GM04503 (cell line): ENCODE results near the gene LCOR.
"Not testable (repeated sequence)": the region's sequence is repeated elsewhere in the genome, so short reads cannot be mapped to it uniquely, and the experiment has no call there.

Experiments
- DNase-seq: peaks from one replicate; pipeline ENCODE4 v3.0.0-alpha.2; 2012; ENCODE audit warnings: low read depth

Gene LCOR

DNA sequence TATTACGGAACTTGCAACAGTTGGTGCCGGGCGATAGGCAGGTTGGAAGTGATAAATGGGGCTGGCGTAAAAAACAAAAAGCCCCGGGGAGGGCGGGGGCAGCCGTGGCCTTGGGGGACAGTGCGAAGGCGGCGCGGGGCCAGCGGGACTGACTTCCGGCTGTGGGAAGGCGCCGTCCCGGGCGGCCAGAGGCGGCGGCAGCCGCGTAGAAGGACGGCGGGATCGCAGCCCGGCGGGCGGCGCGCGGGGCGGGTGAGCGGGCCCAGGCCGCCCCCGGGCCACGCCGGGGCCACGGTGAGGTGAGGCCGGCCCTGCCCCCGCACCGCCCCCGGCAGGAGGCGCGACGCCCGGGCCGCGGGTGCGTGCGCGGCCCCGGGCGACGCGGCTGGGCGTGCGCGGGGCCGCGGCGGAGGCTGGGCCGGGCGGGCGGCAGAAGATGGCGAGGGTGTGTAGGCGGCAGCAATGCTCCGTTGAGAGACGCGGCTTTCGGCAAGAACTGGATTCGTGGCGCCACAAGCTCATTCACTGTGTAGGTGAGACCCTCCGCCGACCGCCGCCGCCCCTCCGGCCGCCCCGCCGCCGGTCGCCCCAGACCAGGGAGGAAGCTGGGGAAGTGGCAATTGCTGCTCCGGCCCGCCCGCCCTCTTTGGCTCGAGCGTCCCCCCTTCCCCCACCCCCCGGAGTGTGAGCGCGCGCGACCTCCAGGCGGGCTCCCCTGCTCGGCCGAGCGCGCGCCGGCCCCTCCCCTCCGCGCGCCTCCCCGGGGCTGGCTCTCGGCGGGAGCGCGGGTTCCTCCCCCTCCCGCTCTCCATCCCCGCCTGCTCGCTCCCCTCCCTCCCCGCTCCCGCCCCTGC lies at the start of gene LCOR:
Gene LCOR, plus strand, starts transcription at position 432 of the 854 bp plus-strand sequence. CDS start 116,760 bp downstream, outside the sequence.
- DNase-seq = no peak

DNA sequence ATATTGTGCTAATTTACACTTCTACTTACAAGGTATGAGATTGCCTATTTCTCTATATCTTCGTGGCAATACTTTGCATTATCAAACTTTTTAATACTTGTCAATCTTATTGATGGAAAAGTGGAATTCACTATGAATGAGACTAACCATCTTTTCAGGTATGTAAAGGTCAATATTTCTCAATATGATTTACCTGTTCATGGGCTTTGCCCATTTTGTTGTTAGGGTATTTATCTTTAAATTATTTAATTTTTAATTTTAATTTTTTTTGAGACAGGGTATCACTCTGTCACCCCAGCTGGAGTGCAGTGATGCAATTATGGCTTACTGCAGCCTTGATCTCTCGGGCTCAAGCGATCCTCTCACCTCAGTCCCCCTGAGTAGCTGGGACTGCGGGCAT lies 47.8 kb upstream of the LCOR start:
- no peak for DNase-seq

DNA sequence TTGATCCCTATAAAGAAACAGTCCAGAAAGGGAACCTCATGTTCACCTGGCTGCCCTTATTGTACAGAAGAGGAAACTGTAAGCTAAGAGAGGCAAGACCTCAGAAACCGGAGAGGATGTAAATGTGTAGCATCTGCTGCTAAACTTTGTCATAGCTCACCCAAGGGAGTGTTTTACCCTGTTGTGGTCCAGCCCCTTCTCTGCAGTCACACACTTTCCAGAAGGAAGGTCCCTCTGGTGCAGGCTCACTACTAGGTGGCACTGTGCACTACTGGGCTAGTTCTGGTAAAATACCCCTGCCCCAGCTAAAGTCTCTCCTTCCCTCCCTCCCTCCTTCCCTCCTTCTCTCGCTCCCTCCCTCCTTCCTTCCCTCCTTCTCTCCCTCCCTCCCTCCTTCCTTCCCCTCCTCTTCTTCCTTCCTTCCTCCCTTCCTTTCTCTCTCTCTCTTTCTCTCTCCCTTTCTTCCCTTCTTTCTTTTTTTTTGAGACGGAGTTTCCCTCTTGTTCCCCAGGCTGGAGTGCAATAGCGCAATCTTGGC lies 42.5 kb upstream of the LCOR start:
- no peak for DNase-seq

DNA sequence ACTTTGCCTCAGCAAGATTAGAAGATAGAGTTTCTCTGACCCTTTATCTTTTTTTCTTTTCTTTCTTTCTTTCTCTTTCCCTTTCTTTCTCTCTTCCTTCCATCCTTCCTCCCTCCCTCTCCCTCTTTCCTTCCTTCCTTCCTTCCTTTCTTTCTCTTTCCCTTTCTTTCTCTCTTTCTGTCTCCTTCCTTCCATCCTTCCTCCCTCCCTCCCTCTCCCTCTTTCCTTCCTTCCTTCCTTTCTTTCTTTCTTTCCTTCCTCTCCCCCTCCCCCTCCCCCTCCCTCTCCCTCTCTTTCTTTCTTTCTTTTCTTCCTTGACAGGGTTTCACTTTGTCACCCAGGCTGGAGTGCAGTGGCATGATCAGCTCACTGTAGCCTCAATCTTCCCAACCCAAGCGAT lies 40.2 kb upstream of the LCOR start:
- no peak for DNase-seq

DNA sequence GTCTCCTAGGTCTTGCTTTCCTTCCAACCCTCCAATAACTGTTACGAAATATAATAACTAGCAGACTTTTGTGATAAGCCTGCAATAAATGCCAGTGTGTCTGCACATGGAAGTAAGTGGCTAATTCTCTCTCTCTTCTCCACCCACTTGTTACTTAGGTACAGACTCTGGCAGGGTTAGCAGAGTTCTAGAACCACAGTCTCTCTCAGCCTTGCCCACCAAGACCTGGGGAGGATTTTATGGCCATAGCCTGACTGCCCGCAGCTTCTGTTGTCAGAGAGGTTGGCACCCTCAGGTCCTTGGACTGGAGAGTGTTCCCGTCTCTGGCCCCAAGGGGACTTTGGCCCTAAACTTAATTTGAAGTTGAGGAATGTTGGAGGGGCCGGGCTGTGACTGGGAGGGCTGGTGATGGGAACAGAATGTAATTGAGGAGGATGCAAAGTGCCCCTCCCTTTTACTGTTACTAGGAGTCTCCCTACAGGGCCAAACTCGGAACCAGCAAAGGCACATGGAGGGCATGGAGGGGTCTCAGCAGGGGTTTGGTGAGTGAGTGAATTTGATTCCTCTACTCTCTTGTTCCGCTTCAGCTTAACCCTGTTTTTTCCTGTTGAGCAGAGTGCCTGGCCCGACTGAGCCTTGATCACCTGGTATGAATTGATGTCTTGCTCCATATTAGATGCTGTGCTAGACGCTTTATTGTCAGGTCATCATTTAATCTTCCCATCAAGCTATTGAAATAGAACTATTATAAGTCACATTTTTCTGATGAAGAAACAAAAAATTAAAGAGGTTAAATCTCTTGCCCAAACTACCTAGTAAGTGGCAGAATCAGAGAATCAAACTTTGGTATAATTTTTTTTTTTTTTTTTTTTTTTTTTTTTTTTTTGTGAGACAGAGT lies 37.0 kb upstream of the LCOR start:
- DNase-seq = no peak

DNA sequence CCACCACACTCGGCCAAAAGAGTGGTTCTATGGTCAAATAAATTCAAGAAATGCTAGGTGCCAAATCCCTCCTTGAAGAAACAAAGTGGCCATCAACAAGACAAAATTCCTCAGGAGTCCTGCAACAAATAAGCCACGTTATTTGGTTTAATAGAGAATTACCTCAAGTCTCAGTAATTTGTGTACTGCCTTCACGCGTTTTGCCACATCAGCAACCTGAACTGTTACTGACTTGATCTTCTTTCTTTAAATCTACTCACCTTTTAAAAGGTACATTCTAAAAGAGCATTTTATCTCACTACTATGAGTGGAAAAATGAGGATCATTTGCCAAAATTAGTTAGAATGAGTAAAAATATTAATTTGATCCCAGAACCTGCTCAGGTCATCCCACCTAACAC lies 34.6 kb upstream of the LCOR start:
- no peak for DNase-seq

DNA sequence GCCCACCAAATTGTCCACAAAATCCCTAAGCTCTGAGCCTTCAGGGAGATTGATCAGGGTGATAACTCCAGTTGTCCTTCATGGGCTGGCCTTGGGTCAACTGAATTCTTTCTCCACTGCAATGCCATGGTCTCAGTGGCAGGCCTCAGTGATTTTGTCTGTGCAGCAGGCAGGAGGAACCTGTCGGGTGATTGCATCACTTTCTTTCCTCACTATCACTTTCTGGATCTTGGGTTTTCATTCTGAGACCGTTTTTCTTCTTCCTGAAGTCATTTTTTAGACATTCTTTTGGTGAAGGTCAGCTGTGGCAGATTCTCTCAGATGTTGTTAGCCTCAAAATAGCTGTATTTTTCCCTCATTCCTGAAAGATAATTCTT lies 28.8 kb upstream of the LCOR start:
- DNase-seq = no peak

DNA sequence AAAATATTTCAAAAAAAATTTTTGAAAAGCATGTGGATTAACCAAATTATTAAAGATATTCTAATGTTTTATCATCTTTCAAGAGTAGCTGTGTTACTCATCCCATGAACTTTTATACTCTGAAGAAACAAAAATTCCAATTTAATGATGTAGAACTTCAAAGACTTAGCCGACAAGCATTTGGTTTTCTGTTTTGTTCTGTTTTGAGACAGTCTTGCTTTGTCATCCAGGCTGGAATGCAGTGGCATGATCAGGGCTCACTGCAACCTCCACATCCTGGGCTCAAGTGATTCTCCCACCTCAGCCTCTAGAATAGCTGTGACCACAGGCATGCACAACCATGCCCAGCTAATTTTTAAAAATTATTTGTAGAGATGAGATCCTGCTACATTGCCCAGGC lies 17.8 kb upstream of the LCOR start:
- DNase-seq = peak; percentile 87

DNA sequence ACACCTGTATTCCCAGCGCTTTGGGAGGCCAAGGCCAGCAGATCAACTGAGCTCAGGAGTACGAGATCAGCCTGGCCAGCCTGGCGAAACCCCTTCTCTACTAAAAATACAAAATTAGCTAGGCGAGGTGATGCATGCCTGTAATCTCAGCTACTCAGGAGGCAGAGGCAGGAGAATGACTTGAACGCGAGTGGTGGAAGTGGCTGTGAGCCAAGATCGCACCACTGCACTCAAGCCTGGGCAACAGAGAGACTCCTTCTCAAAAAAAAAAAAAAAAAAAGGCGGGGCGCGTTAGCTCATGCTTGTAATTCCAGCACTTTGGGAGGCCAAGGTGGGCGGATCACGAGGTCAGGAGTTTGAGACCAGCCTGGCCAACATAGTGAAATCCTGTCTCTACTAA lies 13.1 kb upstream of the LCOR start:
- DNase-seq = not testable (repeated sequence)

DNA sequence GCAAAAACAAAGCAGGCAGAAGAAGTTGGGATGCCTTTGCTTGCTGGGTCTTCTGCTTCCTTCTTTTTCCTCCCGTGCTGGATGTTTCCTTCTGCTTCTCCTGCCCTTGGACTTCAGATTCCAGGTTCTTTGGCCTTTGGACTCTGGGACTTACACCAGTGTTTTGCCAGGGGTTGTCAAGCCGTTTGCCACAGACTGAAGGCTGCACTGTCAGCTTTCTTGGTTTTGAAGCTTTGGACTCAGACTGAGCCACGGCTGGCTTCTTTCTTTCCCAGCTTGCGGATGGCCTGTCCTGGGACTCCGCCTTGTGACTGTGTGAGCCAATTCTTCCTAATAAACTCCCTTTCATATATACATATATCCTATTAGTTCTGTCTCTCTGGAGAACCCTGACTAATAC lies 11.3 kb upstream of the LCOR start:
- DNase-seq = no peak

DNA sequence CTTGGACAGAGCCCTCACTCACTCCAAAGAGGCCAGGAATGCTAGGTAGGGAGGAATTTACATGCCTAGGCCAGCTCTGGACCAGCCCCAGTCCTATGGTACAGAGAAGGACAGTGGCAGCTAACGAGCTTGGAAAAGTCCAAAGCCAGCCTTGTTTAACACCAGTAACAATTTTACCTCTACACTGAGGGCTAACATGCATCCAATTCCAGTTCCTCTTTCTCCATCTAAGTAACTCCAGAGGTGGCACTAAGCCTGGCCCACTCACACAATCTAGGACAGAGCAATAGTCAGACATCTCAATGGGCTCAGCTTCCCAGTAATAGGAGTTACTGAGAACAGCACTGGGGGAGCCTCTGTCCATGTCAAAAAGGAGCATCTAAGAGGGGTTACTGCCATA lies 5.7 kb upstream of the LCOR start:
- no peak for DNase-seq

DNA sequence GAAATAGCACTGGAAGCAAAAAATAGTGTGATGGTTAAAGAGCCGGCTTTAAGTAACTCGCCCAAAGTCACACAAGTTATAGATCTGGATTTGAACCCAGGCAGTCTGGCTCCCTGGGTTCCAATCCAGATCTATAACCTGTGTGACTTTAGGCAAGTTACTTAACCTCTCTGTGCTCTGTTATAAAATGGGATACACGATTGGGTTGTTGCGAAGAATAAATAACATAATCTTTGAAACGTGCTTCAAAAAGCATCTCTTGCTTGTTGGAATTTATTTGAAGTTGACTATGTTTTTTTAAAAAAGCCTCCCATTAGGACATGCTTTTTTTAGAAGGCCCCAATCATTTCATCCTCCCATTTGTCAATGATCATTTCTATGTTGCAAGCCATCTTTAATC lies 3.5 kb upstream of the LCOR start:
- DNase-seq = no peak

DNA sequence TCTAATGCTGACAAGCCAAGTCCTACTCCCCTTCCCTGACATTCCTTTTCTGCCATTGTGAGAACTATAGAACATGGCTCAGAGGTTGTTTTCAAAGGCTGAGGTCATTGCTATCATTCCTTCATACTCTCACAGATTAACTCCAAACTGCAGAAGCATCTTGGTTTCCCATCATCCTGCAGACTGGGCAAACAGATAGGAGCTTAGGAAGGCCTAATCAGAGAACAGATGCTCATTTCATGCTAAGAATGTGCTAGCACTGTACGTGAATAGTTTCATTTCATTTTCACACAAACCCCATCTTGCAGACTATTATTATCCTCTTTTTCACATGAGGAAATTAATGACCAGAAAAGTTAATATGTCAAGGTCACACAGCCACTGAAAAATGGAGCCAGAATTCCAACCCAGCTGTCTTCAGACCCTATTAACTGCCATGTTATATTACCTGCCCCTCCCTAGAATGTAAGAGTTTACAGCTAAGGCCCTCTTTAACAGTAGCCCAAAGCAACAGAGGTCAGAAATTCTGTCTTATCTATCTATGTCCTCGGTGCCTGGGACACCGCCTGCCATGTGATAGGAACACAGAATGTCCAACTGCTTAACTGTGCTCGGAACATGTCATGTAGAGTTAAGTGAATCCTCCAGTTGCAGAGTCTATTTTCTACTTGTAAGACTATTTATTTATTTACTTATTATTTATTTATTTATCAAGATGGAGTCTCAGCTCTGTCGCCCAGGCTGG lies 2.9 kb upstream of the LCOR start:
- DNase-seq = no peak

DNA sequence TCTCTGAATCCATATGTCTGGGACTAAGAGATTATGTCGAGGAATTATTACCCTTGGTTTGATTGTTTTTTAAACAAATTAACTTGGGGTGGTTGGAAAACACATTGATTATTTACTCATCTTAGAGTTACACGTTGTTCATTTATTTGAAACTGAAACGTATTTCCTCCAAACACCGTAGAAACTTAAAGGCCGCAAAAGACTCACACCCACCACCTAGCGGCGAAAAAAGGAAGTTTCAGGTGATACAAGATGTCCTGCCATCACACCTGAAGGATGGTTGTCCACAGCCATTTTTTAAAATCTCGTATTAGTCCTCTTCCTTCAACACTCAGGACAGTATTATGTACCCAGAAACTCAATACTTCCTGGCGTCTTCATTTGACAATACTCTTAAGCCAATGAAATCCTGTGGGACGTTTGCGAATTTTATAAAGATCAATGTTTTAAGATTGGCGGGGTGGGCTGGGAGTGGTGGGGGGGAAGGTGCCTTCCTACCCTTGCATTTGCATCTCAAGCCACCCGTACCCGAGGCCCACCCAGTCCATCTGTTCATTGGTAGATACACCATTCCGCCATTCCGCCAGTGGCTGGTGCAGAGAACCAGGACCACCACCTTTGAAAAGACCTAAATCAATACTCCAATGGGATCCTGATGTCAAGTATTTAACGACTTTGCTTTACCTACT lies 1.4 kb upstream of the LCOR start:
- no peak for DNase-seq

DNA sequence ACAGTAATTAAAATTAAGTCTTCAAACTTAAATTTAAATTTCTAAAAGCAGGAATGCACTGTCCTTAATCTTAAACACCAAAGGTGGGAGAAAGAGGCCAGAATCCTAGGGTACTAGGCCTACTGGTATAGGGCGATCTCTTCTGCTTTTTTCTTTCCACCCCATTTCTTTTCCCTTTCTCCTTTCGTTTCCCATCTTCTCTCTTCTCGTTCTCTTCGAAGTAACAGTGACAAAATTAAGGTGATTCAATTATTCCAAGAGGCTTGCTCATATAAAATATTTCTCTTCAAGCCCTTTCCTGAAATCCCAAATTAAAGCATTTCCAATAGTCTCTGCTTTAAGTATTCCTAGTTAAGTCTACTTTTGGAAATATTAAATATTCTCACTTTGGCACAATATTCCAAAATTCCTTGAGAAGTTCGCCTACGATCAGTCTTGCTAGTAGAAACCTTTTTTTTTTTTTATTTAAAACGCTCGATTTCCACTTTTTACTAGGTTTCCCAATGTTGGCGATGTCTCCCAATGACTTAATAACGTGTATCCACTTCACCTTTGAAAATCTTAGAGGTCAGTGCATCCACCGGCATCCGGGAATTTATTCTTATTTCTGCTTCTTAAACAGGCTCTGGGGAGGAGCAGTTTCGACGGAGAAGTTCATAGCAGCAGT lies 765 bp upstream of the LCOR start:
- no peak for DNase-seq

DNA sequence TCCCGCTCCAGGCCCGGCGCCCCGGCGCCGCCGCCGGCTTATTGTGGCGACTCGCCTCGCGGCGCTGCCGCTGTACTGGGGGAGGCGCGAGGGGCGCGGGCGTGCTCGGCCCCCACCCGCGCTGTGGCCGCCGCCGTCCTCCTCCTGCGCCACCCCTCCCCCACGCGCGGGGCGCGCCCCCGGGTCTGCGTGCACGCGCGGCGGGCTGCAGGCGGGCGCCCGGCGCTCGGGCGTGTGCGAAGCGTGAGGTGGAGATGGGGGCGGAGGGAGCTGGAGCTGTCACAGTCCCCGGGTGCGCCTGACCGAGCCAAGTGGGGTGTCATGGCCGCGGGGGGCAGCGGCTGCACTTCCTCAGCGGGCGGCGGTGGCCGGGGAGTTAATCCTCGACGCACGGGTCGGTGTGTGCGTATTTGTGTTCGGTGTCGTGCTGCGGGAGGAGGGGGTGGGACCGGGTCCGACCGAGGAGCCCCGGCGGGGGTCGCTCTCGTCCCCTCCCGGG lies 672 bp downstream of the LCOR start:
- no peak for DNase-seq

DNA sequence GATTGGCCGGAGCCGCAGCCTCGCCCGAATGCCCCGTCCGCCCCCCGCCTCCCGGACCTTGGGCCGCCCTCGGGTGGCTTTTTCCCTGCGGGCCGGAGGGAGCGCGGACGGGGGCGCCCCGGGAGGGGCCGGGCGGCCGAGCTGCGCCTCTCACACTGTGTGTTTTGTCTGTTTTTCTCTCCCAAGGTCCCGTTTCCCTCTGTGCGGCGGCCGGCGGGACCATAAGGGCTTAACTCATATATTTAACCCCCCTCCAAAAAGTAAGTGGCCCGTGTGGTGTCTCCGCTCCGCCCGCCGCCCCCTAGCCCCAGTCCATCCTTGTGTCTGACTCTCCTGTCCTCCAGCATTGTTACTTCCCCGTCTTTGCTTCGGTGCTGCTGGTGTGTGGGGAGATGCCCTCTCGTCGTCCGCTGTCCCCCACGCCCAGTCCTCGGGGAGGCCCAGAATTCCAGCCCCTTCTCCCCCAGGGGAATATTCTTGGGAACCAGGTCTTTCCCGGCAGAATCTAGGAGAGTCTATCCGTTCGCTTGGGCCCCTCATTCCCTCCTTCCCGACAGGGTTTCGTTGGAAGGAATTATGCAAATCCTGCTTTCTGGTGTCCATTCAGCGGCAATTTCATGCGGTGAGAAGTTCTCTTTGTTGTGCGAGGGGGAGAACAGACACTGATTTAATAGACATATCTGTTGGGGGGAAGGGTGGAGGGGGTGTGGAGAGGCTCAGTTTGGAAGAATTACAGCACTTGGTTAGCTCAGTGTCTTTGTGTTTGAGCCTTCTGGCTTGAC lies 1.3 kb downstream of the LCOR start:
- no peak for DNase-seq

DNA sequence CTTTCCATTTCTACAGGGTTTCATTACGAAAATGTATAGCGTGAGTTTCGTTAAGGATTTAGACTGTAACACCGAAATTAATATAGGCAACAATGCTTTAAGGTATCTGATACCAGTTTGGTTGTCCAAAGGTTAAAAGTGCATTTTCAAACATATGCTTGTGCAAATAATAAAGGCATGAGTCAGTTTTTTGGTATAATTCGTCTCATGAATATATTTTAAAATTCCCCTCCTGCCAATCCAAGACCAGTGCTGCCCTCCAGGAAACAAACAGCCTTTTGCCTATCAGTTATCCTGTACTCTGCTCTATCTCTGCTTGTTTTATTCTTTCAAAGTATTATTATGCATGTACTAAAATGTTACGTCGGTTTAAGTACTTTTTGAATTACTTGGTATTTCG lies 2.0 kb downstream of the LCOR start:
- no peak for DNase-seq

DNA sequence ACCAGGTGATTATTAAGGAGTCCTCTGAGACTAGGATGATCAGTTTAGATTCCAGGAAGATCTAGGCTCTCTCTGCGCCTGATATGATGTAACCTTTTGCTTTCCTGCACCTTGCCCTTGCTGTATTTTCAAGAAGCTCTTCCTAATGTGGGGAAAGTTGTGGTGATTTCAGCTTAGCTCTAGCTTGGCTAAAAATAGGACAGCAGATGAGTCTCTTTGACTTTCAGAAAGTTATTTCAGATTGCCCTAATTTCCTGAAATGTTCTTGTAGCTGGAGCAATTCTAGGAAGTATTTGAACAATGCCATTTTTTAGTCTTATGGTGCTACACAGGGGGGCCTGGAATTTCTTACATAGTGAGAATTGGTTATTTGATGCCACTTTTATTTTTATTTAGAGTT lies 3.8 kb downstream of the LCOR start:
- no peak for DNase-seq

DNA sequence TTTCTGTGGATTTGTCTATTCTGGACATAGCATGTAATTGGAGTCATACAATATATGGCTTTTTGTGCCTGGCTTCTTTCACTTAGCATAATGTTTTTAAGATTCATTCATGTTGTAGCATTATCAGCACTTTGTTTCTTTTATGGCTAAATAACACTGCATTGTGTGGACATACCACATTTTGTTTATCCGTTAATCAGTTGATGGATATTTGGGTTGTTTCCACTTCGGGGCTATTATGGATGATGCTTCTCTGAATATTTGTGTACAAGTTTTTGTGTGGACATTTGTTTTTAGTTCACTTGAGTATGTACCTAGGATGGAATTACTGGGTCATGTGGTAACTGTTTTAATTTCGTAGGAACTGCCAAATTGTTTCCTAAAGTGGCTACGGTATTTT lies 6.4 kb downstream of the LCOR start:
- no peak for DNase-seq
